ENCODE results near the gene RANBP9. TPM values are rescaled to one million over a fixed set of nuclear protein-coding genes. Genes with fewer than 3 reads are reported as not detected.

The RANBP9 gene
- total and polyA plus RNA-seq, 11 donors: 9.3 to 43.7 (median 32.3) TPM

DNA sequence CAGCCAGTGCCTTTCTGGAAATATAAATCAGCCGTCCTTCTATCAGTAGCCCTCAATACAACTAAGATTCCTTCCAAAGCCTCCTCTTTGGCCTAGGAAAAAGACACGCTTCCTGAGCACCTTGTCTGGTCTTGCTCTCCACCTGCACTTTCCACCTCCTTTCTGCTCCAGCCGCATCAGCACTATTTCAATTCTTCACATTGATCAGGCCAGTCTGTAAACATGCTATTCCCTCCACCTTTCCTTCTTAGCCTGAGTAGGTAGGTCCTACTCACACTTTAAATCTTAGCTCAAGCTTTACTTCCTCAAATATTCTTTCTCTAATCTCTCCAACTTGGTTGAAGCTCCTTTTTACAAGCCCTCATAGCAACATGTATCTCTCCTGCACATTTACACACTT, 11.4 kb downstream of the RANBP9 start:
- no peak for ATAC-seq
- WGBS, 4 donors: 87 to 91% (median 89%) methylated on average over 3 of the region's 3 CpGs
- intact Hi-C loops (cut with DNase I): loop anchor here in 1 of 10 donors (10.0 kb wide), 2 partner anchors 55 to 85 kb away; partner anchors contain the start of gene NOL7
- TF ChIP-seq, protein P1, sequence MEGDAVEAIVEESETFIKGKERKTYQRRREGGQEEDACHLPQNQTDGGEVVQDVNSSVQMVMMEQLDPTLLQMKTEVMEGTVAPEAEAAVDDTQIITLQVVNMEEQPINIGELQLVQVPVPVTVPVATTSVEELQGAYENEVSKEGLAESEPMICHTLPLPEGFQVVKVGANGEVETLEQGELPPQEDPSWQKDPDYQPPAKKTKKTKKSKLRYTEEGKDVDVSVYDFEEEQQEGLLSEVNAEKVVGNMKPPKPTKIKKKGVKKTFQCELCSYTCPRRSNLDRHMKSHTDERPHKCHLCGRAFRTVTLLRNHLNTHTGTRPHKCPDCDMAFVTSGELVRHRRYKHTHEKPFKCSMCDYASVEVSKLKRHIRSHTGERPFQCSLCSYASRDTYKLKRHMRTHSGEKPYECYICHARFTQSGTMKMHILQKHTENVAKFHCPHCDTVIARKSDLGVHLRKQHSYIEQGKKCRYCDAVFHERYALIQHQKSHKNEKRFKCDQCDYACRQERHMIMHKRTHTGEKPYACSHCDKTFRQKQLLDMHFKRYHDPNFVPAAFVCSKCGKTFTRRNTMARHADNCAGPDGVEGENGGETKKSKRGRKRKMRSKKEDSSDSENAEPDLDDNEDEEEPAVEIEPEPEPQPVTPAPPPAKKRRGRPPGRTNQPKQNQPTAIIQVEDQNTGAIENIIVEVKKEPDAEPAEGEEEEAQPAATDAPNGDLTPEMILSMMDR (IDR thresholded peaks at IDR 0.05): no peak
- TF ChIP-seq POLR2A (IDR thresholded peaks at IDR 0.05): no peak
- Histone ChIP-seq H3K4me1 (peaks cover 0 to 63% (median 25%) of the 10 kb centered on the region in 12 donors), H3K27me3 (no peaks in the 10 kb centered on the region), H3K27ac (no peak overlapping the region), H3K4me3 (no peak overlapping the region), H3K36me3 (peaks cover 0 to 9% (median 0%) of the 10 kb centered on the region in 9 donors), H3K9me3 (no peaks in the 10 kb centered on the region)
- DNase-seq: no peak

DNA sequence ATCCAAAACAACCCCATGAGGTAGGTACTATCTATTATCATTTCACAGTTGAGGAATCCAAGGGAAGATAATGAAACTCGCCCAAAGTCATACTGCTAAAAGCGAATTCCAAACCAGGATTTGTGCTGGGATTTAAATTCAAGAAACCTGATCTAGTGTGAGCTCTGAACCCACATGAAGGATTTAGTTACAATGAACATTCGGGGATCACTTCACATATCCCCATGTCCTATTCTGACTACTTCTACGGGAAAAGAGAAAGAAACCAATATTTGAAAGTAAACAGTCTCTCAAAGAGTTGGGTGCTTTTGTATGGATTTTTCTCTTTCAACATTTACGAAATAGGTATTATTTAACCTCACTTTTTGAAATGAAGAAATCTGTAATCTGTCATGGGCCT, 12.9 kb downstream of the RANBP9 start:
- no peak for ATAC-seq

DNA sequence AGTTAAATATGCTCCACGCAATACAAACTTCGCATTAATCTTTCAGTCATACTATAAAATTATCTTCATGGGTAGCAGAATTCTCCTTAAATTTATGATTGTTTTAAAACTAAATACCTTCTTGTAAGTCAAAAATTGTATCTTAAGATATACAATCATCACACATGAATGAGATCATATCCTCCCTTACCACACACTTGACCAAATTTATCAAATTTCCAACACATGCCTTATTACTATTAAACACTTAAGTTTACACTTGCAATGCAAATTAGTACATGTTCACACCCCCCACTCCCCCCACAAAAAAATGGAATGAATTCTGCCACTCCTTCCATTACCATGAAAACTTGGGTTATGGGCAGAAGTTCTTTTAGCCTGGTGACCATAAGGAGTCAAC, 13.8 kb downstream of the RANBP9 start:
- 95 to 99% (median 98%) methylated on average over 2 of the region's 2 CpGs for WGBS, 4 donors
- H3K9me3 ChIP-seq: no peaks in the 10 kb centered on the region
- no peak for ATAC-seq
- intact Hi-C loops (cut with DNase I): loop anchor here in 1 of 10 donors (10.0 kb wide), 1 partner anchor 53 kb away; no protein-coding TSS in a partner anchor
- peaks cover 0 to 66% (median 27%) of the 10 kb centered on the region in 12 donors for H3K4me1 ChIP-seq
- H3K27me3 ChIP-seq: no peaks in the 10 kb centered on the region
- no peak overlapping the region for H3K4me3 ChIP-seq
- H3K36me3 ChIP-seq: peaks cover 0 to 13% (median 0%) of the 10 kb centered on the region in 9 donors
- no peak overlapping the region for H3K27ac ChIP-seq
- no peak for DNase-seq
- no peak for TF ChIP-seq POLR2A (IDR thresholded peaks at IDR 0.05)

More for the DNA sequence above, 12.9 kb downstream of the RANBP9 start:
- WGBS, 4 donors: 94 to 95% (median 95%) methylated on average over 5 of the region's 5 CpGs
- TF ChIP-seq POLR2A (IDR thresholded peaks at IDR 0.05): no peak
- TF ChIP-seq, protein P1 (IDR thresholded peaks at IDR 0.05): no peak
- H3K36me3 ChIP-seq: peaks cover 0 to 13% (median 0%) of the 10 kb centered on the region in 9 donors
- no peak for DNase-seq
- H3K9me3 ChIP-seq: no peaks in the 10 kb centered on the region
- intact Hi-C loops (cut with DNase I): loop anchor here in 1 of 10 donors (10.0 kb wide), 1 partner anchor 54 kb away; no protein-coding TSS in a partner anchor
- no peak overlapping the region for H3K27ac ChIP-seq
- no peaks in the 10 kb centered on the region for H3K27me3 ChIP-seq
- peaks cover 0 to 67% (median 28%) of the 10 kb centered on the region in 12 donors for H3K4me1 ChIP-seq
- H3K4me3 ChIP-seq: no peak overlapping the region

DNA sequence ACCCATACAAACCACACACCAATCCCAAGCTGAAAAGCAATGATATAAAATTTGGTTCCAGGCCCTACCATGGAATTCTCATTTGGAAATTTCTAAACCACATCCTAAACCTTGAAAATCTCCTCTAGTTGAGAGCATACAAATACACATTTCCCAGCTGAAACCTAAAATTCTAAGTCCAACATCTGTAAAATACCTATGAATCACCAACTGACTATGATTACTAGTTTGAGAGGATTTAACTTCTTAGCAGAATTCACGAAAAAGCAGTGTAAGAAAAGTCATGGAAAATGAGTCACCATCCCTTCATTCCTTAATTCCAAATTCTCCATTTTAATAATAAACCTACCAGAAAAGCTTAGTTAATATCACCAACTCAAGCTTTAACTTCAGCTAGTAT, 15.4 kb downstream of the RANBP9 start:
- peak overlapping the region in 1 of 12 donors; percentile 34 for H3K27ac ChIP-seq
- peaks cover 0 to 66% (median 29%) of the 10 kb centered on the region in 12 donors for H3K4me1 ChIP-seq
- ATAC-seq: no peak
- H3K4me3 ChIP-seq: no peak overlapping the region
- no peak for DNase-seq
- H3K36me3 ChIP-seq: peaks cover 0 to 13% (median 0%) of the 10 kb centered on the region in 9 donors
- intact Hi-C loops (cut with DNase I): loop anchor here in 1 of 10 donors (10.0 kb wide), 1 partner anchor 51 kb away; no protein-coding TSS in a partner anchor
- TF ChIP-seq, protein P1 (IDR thresholded peaks at IDR 0.05): no peak
- no peaks in the 10 kb centered on the region for H3K9me3 ChIP-seq
- WGBS, 4 donors: 78 to 93% (median 91%) methylated on average over 1 of the region's 1 CpG
- no peaks in the 10 kb centered on the region for H3K27me3 ChIP-seq
